Nephron progenitor cell (in vitro differentiated cells): ENCODE measurements around the gene LAMA1.
A peak's percentile ranks its signal among the peaks of the same experiment; 100 is the strongest.

Experiments used
- DNase-seq: peaks from one replicate; pipeline ENCODE4 v3.0.0; 2021
- H3K27ac Mint-ChIP-seq: 2 replicates; pipeline ENCODE4 v1.8.0; 2021; ENCODE audit warnings: mild to moderate bottlenecking, moderate library complexity, mixed read lengths
- H3K27me3 Mint-ChIP-seq: 2 replicates; pipeline ENCODE4 v1.8.0; 2021; ENCODE audit warnings: mild to moderate bottlenecking, low read depth, mixed read lengths; ENCODE audit not compliant: poor library complexity
- H3K36me3 Mint-ChIP-seq: 2 replicates; pipeline ENCODE4 v1.8.0; 2021; ENCODE audit warnings: low read depth, mixed read lengths
- H3K4me1 Mint-ChIP-seq: 2 replicates; pipeline ENCODE4 v1.8.0; 2021; ENCODE audit warnings: mixed read lengths
- H3K4me3 Mint-ChIP-seq: 2 replicates; pipeline ENCODE4 v1.8.0; 2021; ENCODE audit warnings: mild to moderate bottlenecking, moderate library complexity, mixed read lengths
- H3K9me3 Mint-ChIP-seq: 2 replicates; pipeline ENCODE4 v1.8.0; 2021; ENCODE audit warnings: mild to moderate bottlenecking, moderate library complexity, mixed read lengths
- CTCF ChIP-seq: fragments of 200-600 bp; sonication (generic); IDR thresholded peaks from 2 replicates; pipeline ENCODE4 v1.5.0; 2021; ENCODE audit warnings: antibody characterized with exemption

Gene LAMA1

GRCh38 chr18:7117390-7118355 lies at the start of gene LAMA1:
LAMA1 (minus strand) TSS chr18:7117797; CDS start chr18:7117720, 77 bp downstream.
- Mint-ChIP-seq H3K4me3 (peak within 1 kb of the TSS; percentile 94), H3K9me3 (peaks cover 28% of the 10 kb centered on the region), H3K4me1 (peaks cover 27% of the 10 kb centered on the region), H3K27me3 (peaks cover 11% of the 10 kb centered on the region), H3K36me3 (peaks cover 26% of the 10 kb centered on the region), H3K27ac (no peak within 1 kb of the TSS)
- no peak for TF ChIP-seq CTCF
- DNase-seq = peak; percentile 89

GRCh38 chr18:7165846-7166393 lies 48.3 kb upstream of the LAMA1 start:
- H3K36me3 Mint-ChIP-seq = no peaks in the 10 kb centered on the region
- H3K9me3 Mint-ChIP-seq = no peaks in the 10 kb centered on the region
- no peak overlapping the region for H3K27ac Mint-ChIP-seq
- peaks cover 16% of the 10 kb centered on the region for H3K27me3 Mint-ChIP-seq
- H3K4me1 Mint-ChIP-seq = peaks cover 13% of the 10 kb centered on the region
- no peak for DNase-seq
- no peak overlapping the region for H3K4me3 Mint-ChIP-seq
- TF ChIP-seq CTCF = no peak

- TF ChIP-seq CTCF = peak; percentile 26
- H3K27ac Mint-ChIP-seq = no peak overlapping the region
- no peaks in the 10 kb centered on the region for H3K36me3 Mint-ChIP-seq
- no peaks in the 10 kb centered on the region for H3K9me3 Mint-ChIP-seq
- no peak overlapping the region for H3K4me3 Mint-ChIP-seq
- peaks cover 16% of the 10 kb centered on the region for H3K27me3 Mint-ChIP-seq
- no peak for DNase-seq
- peaks cover 8% of the 10 kb centered on the region for H3K4me1 Mint-ChIP-seq
Observed at GRCh38 chr18:7164323-7165004, 46.9 kb upstream of the LAMA1 start.

GRCh38 chr18:7158216-7158615 lies 40.6 kb upstream of the LAMA1 start:
- peaks cover 5% of the 10 kb centered on the region for H3K27me3 Mint-ChIP-seq
- peaks cover 5% of the 10 kb centered on the region for H3K4me1 Mint-ChIP-seq
- no peak for TF ChIP-seq CTCF
- DNase-seq = no peak
- H3K27ac Mint-ChIP-seq = no peak overlapping the region
- no peaks in the 10 kb centered on the region for H3K9me3 Mint-ChIP-seq
- no peaks in the 10 kb centered on the region for H3K36me3 Mint-ChIP-seq
- no peak overlapping the region for H3K4me3 Mint-ChIP-seq

- Mint-ChIP-seq H3K4me3 (no peak overlapping the region), H3K27me3 (peaks cover 3% of the 10 kb centered on the region), H3K9me3 (no peaks in the 10 kb centered on the region), H3K4me1 (peaks cover 5% of the 10 kb centered on the region), H3K27ac (no peak overlapping the region), H3K36me3 (no peaks in the 10 kb centered on the region)
- DNase-seq = no peak
- TF ChIP-seq CTCF = no peak
Observed at GRCh38 chr18:7157760-7158159, 40.2 kb upstream of the LAMA1 start.
